Measurements from ENCODE around the gene EPHB2.
A peak's percentile ranks its signal among the peaks of the same experiment; 100 is the strongest.

EPHB2 gene

GRCh38 chr1:22717037-22717760, 6.6 kb downstream of the EPHB2 start (continued):
- TF ChIP-seq SP3 (tag by site-specific recombination; IDR thresholded peaks at IDR 0.05) (no peak), ZNF132 (tag by site-specific recombination; IDR thresholded peaks at IDR 0.05; ENCODE audit: borderline replicate concordance) (no peak), ZNF449 (tag by site-specific recombination; IDR thresholded peaks at IDR 0.05) (no peak), ZNF747 (tag by site-specific recombination; IDR thresholded peaks at IDR 0.05) (no peak), ZIC2 (tag by site-specific recombination; IDR thresholded peaks at IDR 0.05) (peak; percentile 85), FEZF1 (tag by site-specific recombination; IDR thresholded peaks at IDR 0.05) (peak; percentile 69), ZBTB11 (tag by site-specific recombination; conservative IDR thresholded peaks at IDR 0.05; ENCODE audit: low read depth) (no peak), ZNF394 (tag by site-specific recombination; IDR thresholded peaks at IDR 0.05; ENCODE audit: borderline replicate concordance) (no peak), OSR2 (tag by site-specific recombination; IDR thresholded peaks at IDR 0.05) (0 out of 2 replicates have a peak, but pooled peaks have one; percentile 21), ZNF768 (tag by site-specific recombination; IDR thresholded peaks at IDR 0.05) (no peak), SP2 (tag by site-specific recombination; IDR thresholded peaks at IDR 0.05) (no peak), KLF9 (tag by site-specific recombination; IDR thresholded peaks at IDR 0.05; ENCODE audit: low read depth) (no peak), ZNF558 (tag by site-specific recombination; IDR thresholded peaks at IDR 0.05) (no peak), GLIS2 (tag by site-specific recombination; IDR thresholded peaks at IDR 0.05) (peak; percentile 16; the same call in 1 of the 2 replicates)
- TF ChIP-seq, protein P1, sequence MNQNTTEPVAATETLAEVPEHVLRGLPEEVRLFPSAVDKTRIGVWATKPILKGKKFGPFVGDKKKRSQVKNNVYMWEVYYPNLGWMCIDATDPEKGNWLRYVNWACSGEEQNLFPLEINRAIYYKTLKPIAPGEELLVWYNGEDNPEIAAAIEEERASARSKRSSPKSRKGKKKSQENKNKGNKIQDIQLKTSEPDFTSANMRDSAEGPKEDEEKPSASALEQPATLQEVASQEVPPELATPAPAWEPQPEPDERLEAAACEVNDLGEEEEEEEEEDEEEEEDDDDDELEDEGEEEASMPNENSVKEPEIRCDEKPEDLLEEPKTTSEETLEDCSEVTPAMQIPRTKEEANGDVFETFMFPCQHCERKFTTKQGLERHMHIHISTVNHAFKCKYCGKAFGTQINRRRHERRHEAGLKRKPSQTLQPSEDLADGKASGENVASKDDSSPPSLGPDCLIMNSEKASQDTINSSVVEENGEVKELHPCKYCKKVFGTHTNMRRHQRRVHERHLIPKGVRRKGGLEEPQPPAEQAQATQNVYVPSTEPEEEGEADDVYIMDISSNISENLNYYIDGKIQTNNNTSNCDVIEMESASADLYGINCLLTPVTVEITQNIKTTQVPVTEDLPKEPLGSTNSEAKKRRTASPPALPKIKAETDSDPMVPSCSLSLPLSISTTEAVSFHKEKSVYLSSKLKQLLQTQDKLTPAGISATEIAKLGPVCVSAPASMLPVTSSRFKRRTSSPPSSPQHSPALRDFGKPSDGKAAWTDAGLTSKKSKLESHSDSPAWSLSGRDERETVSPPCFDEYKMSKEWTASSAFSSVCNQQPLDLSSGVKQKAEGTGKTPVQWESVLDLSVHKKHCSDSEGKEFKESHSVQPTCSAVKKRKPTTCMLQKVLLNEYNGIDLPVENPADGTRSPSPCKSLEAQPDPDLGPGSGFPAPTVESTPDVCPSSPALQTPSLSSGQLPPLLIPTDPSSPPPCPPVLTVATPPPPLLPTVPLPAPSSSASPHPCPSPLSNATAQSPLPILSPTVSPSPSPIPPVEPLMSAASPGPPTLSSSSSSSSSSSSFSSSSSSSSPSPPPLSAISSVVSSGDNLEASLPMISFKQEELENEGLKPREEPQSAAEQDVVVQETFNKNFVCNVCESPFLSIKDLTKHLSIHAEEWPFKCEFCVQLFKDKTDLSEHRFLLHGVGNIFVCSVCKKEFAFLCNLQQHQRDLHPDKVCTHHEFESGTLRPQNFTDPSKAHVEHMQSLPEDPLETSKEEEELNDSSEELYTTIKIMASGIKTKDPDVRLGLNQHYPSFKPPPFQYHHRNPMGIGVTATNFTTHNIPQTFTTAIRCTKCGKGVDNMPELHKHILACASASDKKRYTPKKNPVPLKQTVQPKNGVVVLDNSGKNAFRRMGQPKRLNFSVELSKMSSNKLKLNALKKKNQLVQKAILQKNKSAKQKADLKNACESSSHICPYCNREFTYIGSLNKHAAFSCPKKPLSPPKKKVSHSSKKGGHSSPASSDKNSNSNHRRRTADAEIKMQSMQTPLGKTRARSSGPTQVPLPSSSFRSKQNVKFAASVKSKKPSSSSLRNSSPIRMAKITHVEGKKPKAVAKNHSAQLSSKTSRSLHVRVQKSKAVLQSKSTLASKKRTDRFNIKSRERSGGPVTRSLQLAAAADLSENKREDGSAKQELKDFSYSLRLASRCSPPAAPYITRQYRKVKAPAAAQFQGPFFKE (tag by site-specific recombination; IDR thresholded peaks at IDR 0.05; ENCODE audit: borderline replicate concordance), result no peak

Data from HEK293 (cell line).